Measurements from ENCODE around the gene AK2.
"Not testable (repeated sequence)": the region's sequence is repeated elsewhere in the genome, so short reads cannot be mapped to it uniquely, and the experiment has no call there.

Gene AK2

GRCh38 chr1:33036526-33037503, at the start of gene AK2:
Gene AK2, minus strand, starts transcription at chr1:33036883. Its CDS starts 55 bp downstream, at chr1:33036828.
- peak; percentile 99 for DNase-seq (ENCODE audit: low spot score)

DNA sequence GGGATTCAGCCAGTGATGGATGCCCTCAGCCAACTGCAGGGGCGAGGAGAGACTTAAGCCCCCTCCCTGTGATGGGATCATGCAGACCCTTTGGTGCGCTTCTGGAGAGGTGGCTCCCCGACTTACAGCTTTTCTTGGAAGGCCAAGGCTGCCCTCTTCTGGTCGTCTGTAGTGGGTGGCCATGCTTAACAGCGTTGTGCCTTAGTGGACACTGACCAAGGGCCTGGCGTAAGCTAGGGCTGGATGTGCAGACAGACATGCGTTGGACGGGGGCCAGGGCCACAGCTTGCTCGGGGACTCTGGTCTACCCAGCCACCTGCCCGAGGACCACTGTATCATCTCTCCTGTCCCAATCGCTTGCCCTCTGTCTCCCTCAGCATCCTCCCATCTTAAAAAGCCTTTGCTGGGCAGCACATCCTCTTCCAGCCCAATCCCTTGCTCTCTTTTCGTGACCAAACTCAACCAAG, 49.7 kb upstream of the AK2 start:
- peak; percentile 73 for DNase-seq (ENCODE audit: low spot score)

GRCh38 chr1:33085332-33085731, 48.6 kb upstream of the AK2 start:
- no peak for DNase-seq (ENCODE audit: low spot score)

DNA sequence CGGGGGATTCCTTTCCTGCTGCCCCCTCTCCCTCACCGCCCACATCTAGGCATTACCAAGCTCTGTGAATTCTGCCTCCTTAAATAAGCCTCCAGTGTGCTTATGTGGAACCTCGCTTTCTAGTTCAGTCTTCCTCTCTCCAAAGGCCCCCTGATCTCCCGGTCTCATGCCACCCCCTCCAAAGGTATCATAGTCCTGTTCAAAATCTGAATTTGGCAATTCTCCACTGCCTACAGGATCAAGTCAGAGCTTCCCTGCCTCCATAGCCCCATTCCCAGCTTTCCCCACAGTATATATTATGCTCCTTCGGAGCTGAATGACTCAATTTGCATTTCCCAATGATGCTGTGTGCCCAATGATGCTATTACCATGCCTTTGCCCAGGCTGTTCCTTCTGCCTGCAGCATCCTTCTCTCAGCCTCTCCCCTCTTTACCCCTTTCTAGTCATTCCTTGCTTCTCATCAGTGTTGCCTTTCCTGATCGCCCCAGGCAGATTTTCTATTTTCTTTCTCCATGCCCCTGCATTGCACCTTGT, 46.0 kb upstream of the AK2 start:
- DNase-seq (ENCODE audit: low spot score): no peak

GRCh38 chr1:33081554-33082305, 45.0 kb upstream of the AK2 start:
- DNase-seq (ENCODE audit: low spot score): no peak

DNA sequence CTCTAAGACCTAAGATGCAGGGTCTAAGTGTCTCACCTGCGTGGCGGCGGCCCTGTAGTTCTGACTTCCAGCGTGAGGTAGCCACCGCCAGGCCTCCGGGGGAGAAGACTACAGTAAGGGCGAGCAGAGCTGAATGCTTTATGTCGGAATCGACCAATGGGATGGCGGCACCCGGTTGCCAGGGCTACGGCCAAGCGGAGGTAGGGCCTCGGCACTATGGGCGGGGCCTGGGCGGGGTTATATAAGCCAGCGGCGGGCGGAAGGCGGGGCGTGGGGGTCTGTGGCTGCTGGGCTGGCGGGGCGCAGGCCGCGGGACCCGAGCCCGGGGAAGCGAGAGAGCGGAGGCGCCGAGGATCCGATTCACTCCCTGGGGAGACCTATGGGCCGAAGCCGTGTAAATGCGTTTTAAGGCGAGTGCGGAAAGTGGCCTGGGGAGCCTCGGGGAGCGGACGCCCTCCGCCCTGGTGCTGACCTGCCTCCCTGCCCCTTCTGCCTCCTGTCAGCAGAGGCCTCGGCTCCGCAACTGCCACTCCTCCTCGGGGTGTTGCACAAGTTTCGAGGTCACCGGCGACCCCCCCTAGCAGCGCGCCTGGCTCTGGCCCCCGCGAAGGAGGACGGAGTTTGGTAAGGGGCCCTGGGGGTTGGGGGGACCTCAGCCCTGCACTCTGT, 44.3 kb upstream of the AK2 start, which contains the start of gene AZIN2:
AZIN2 (plus strand) TSS at position 269 of the 669 bp plus-strand sequence. CDS start 1,097 bp downstream, outside the sequence.
- peak; percentile 99 for DNase-seq (ENCODE audit: low spot score)

- no peak for DNase-seq (ENCODE audit: low spot score)
Observed at GRCh38 chr1:33080373-33080772, 43.7 kb upstream of the AK2 start.

DNA sequence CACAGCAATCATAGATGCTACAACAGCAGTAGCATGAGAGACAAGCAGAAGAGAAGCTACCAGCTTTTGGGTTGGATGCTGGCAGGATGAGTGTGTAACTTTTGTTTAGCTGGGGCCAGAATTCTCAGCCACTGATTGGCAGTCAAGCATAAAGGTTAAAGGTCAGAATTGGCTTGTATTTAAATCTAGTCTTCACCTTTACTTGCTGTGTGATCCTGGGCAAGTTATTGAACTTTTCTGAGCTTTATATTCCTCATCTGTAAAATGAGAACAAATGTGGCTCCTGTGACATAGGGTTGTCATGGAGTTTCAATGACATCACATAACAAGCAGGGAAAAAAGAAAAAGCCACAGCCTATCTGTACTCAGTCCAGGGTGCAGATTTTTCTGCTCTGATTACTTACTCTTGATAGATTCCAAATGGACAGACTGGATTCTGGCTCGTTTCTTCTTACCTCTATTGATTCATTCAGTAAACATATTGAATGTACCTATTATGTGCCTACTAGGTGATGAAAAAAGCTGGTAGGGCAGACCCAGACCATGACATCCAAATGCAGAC, 41.4 kb upstream of the AK2 start:
- no peak for DNase-seq (ENCODE audit: low spot score)

DNA sequence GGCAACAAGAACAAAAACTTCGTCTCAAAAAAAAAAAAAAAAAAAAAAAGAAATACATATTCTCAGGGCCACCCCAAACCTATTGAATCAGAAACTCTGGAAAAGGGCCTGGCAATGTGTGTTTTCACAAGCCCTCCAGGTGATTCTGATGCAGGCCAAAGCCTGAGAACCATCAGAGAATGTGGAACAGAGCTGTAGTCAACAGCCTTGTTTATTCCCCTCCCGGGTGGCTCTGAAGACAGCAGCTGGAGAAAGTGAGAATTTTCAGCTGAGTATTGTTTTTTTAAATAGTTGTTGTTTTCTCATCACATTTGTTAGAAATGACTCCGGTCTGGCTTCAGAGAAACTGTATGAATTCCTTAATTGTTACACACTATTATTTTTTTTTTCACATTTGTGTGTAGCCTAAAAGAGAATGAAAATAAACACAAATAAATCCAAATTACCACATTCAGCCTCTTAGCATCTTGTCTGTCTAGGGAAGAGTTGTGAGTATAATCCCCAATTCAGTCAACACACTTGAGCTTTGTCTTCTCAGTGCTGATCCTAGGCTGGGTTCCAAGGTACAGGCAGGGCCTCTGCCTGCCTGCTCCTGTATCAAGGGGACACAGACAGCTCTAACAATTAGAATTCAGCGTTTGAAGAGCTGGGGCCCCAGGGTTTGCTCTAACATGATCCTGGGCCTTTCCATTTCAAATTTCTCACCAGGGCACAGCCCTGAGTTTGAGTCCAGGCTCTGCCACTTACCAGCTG, 37.7 kb upstream of the AK2 start:
- no peak for DNase-seq (ENCODE audit: low spot score)

DNA sequence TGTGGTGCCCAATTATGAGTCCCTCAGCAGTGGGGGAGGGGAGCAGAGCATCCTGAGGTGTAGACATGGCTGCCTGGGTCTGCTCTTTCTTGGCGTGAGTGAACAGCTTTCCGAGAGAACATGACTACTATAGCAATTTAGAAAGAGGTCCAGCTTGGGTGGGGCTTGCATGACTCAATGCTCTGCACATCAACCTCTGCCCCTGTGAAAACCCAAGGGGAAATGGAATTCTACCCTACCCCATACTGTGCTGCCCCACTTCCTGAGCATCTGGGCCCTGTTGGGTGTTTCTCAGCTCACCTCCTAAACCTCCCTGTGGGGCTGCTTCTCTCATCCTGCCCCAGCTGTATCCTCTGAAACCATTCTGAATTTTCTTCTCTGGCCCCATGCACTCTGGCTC, 36.0 kb upstream of the AK2 start:
- DNase-seq (ENCODE audit: low spot score): no peak

DNA sequence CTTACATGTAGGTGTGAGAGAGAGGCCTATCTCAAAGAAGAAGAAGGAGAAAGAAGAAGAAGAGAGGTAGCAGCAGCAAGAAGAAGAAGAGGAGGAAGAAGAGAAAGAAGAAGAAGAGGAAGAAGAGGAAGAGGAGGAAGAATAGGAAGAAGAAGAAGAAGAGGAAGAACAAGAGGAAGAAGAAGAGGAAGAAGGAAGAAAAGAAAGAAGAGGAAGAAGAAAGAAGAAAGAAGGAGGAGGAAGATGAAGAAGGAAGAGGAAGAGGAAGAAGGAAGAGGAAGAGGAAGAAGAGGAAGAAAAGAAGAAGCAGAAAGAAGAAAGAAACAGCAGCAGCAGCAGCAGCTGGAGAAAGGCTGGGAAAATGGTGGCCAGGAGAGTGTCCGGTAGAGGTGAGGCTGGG, 33.9 kb upstream of the AK2 start:
- DNase-seq (ENCODE audit: low spot score): no peak

DNA sequence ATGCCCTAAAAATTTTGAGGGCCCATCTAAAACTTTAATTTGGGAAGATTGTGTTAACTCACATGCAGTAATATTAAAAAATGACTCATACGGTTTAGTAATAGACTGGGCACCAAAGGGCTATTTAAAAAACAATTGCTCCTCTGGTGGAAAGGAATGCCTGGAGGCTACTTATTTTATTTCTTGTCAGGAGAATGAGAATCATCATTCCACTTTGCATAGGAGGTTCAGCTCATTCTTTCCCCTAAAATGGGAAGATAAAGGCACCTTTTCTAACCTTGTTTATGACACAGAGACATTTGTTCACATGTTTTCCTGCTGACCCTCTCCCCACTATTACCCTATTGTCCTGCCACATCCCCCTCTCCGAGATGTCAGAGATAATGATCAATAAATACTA, 31.4 kb upstream of the AK2 start:
- not testable (repeated sequence) for DNase-seq (ENCODE audit: low spot score)

DNA sequence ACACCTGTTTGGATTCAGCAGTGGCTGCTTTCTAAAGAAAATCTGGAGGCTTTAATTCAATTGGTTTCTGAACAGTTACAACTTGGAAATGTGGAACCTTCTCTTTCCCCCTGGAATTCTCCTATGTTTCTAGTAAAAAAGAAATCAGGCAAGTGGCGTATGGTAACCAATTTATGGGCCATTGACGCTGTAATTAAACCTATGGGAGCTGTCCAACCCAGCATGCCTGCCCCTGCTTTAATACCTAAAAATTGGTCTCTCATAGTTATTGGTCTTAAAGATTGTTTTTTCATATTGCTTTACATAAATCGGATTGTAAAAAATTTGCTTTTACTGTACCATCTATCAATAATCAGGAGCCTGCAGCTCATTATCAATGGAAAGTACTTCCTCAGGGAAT, 29.8 kb upstream of the AK2 start:
- DNase-seq (ENCODE audit: low spot score): not testable (repeated sequence)

- DNase-seq (ENCODE audit: low spot score): no peak
Observed at GRCh38 chr1:33065301-33065700, 28.6 kb upstream of the AK2 start.

DNA sequence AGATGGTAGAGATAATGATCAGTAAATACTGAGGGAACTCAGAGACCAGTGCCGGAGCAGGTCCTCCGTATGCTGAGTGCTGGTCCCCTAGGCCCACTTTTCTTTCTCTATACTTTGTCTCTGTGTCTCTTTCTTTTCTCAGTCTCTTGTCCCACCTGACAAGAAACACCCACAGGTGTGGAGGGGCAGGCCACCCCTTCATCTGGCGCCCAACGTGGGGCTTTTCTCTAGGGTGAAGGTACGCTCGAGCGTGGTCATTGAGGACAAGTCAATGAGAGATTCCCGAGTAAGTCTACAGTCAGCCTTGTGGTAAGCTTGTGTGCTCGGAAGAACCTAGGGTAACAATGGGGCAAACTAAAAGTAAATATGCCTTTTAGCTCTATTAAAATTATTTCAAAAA, 27.6 kb upstream of the AK2 start:
- not testable (repeated sequence) for DNase-seq (ENCODE audit: low spot score)

- DNase-seq (ENCODE audit: low spot score): no peak
Observed at GRCh38 chr1:33061834-33062233, 25.2 kb upstream of the AK2 start.

- DNase-seq (ENCODE audit: low spot score): no peak
Observed at GRCh38 chr1:33060579-33061083, 23.9 kb upstream of the AK2 start.

DNA sequence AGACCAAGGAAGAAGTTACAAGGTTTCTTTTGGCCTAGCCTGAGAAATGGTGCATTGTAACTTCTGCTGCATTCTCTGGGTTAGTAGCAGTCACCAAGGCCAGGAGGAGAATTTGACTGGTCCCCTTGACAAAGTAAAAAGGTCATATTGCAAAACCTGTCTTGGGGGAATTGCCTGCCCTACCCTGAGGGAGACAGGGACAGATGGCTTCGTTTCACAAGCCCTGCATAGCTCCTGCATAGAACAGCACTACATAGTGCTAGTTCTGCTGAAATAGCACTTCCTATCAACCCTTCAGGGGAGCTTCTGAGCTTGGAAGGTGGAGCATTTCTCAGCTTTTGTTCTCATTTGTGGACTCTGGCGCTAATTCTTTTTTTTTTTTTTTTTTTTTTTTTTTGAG, 20.4 kb upstream of the AK2 start:
- DNase-seq (ENCODE audit: low spot score): no peak

DNA sequence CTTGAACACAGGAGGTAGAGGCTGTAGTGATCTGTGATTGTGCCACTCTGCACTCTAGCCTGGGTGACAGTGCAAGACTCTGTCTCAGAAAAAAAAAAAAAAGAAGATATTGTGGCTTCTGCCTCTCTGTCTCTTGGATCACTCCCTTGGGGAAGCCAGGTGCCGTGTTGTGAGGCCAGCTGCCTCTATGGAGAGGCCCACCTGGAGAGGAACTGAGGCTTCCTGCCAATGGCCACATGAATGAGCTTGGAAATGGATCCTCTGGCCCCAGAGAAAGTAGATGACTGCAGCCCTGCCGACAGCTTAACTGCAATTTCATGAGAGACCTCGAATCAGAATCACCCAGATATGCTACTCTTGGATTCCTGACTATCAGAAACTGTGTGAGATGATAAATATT, 19.7 kb upstream of the AK2 start:
- no peak for DNase-seq (ENCODE audit: low spot score)

DNA sequence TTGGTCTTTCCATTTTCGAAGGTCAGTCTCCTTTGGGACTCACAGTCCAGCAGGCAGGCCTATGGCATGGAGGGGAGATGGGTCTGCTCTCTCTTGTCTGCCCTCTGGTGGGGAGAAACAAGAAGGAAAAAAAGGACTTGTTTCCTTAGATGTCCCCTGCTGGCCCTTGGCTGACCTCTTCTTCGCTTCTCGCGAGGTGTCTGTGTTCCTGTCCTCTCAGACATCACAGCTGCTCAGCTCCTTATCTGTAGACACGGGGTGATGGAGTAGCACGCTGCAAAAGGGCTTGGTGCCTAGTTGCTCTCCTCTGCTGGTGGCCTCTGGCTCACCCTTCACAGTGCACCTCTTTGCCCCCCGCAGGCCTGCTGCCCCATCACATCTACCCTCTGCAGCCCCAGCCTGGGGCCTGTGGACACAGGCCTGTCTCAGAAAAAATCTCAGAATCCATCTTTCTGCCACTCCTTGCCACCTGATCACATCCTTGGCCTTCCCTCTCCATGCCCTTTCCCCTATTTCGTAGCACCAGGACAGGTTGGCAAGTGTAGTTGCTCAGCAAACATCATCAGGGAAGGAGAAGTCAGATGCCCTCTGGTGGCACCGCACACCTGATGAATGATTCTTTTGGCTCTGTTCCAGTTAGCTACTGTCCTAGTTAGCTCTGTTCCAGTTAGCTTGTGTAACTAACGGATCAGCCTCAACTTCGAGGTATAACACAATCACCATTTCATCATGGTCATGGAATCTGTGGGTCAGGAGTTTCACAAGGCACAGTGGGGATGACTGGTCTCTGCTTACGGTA, 18.7 kb upstream of the AK2 start:
- peak; percentile 80 for DNase-seq (ENCODE audit: low spot score)
